HPDE6-E6E7 (cell line): ENCODE measurements around the gene TBL1X.
"Not testable (repeated sequence)": the region's sequence is repeated elsewhere in the genome, so short reads cannot be mapped to it uniquely, and the experiment has no call there.

Experiments
- DNase-seq: peaks from one replicate; pipeline ENCODE4 v3.0.0; 2011; ENCODE audit warnings: missing footprints; ENCODE audit errors: extremely low spot score

Gene TBL1X

GRCh38 chrX:9536156-9536555 lies 71.3 kb downstream of the TBL1X start:
- DNase-seq, result not testable (repeated sequence)

- no peak for DNase-seq
Observed at GRCh38 chrX:9537781-9538180, 72.9 kb downstream of the TBL1X start.

GRCh38 chrX:9538544-9539045 lies 73.7 kb downstream of the TBL1X start:
- DNase-seq, result no peak

GRCh38 chrX:9539605-9540387 lies 74.9 kb downstream of the TBL1X start:
- no peak for DNase-seq

- no peak for DNase-seq
Observed at GRCh38 chrX:9542106-9542760, 77.4 kb downstream of the TBL1X start.

- DNase-seq, result no peak
Observed at GRCh38 chrX:9542761-9543111, 77.9 kb downstream of the TBL1X start.

GRCh38 chrX:9555354-9555753 lies 90.5 kb downstream of the TBL1X start:
- DNase-seq, result no peak

GRCh38 chrX:9557091-9557490 lies 92.2 kb downstream of the TBL1X start:
- DNase-seq, result no peak

- DNase-seq, result no peak
Observed at GRCh38 chrX:9557521-9557920, 92.7 kb downstream of the TBL1X start.

- no peak for DNase-seq
Observed at GRCh38 chrX:9558615-9559014, 93.8 kb downstream of the TBL1X start.

- DNase-seq, result no peak
Observed at GRCh38 chrX:9560219-9560618, 95.4 kb downstream of the TBL1X start.

- no peak for DNase-seq
Observed at GRCh38 chrX:9561199-9561598, 96.3 kb downstream of the TBL1X start.

GRCh38 chrX:9562851-9563250 lies 98.0 kb downstream of the TBL1X start:
- DNase-seq, result no peak

- peak; percentile 31 for DNase-seq
Observed at GRCh38 chrX:9566150-9566621, 101.3 kb downstream of the TBL1X start.

GRCh38 chrX:9569876-9570301 lies 105.0 kb downstream of the TBL1X start:
- no peak for DNase-seq

GRCh38 chrX:9573282-9574106 lies 108.6 kb downstream of the TBL1X start:
- no peak for DNase-seq

GRCh38 chrX:9576059-9576458 lies 111.2 kb downstream of the TBL1X start:
- no peak for DNase-seq

- no peak for DNase-seq
Observed at GRCh38 chrX:9577555-9577954, 112.7 kb downstream of the TBL1X start.

- DNase-seq, result no peak
Observed at GRCh38 chrX:9578083-9578779, 113.4 kb downstream of the TBL1X start.

- DNase-seq, result no peak
Observed at GRCh38 chrX:9581771-9582385, 117.0 kb downstream of the TBL1X start.

- DNase-seq, result no peak
Observed at GRCh38 chrX:9582956-9583355, 118.1 kb downstream of the TBL1X start.
